SJSA1 (cell line): Measurements from ENCODE around the gene MRAP2. TPM values are rescaled to one million over a fixed set of nuclear protein-coding genes. Genes with fewer than 3 reads are reported as not detected.
"Not testable (repeated sequence)": the region's sequence is repeated elsewhere in the genome, so short reads cannot be mapped to it uniquely, and the experiment has no call there.

Experiments
- DNase-seq, 2 experiments: peaks; one replicate each; pipeline ENCODE4 v3.0.0-alpha.2; 2015 to 2020; ENCODE audit warnings: low spot score in 2 of 2, low read depth in 1 of 2
- H3K27ac ChIP-seq: fragments of 250-450 bp; sonication (Bioruptor Pico); 2 replicates; pipeline ENCODE4 v1.5.1; 2020; ENCODE audit warnings: mild to moderate bottlenecking, moderate library complexity
- H3K27me3 ChIP-seq: fragments of 250-450 bp; sonication (Bioruptor Pico); replicated peaks from 2 replicates; pipeline ENCODE4 v1.5.1; 2020; ENCODE audit warnings: mild to moderate bottlenecking, moderate library complexity
- H3K36me3 ChIP-seq: fragments of 250-450 bp; sonication (Bioruptor Pico); 2 replicates; pipeline ENCODE4 v1.5.1; 2020; ENCODE audit warnings: mild to moderate bottlenecking
- H3K4me1 ChIP-seq: fragments of 250-450 bp; sonication (Bioruptor Pico); replicated peaks from 2 replicates; pipeline ENCODE4 v1.6.1; 2021; ENCODE audit warnings: mild to moderate bottlenecking
- H3K4me3 ChIP-seq: fragments of 250-450 bp; sonication (Bioruptor Pico); 2 replicates; pipeline ENCODE4 v1.5.1; 2020; ENCODE audit warnings: mild to moderate bottlenecking
- H3K9me3 ChIP-seq: fragments of 250-450 bp; sonication (Bioruptor Pico); replicated peaks from 2 replicates; pipeline ENCODE4 v1.5.1; 2020; ENCODE audit warnings: mild to moderate bottlenecking
- total RNA-seq: library from RNA; depleted of rRNA; stranded (reverse); fragments of >200 nt; shearing (Covaris generic); gene quantifications from 2 replicates; pipeline ENCODE4 v1.2.3, GENCODE V29; 2014

MRAP2 gene
- total RNA-seq, 1 experiment from 2014 or later: not detected

GRCh38 chr6:84046755-84047154 lies 13.2 kb downstream of the MRAP2 start:
- no peak for DNase-seq
- H3K36me3 ChIP-seq: no peaks in the 10 kb centered on the region
- no peak overlapping the region for H3K4me3 ChIP-seq
- peaks cover 1% of the 10 kb centered on the region for H3K4me1 ChIP-seq
- 0 out of 2 replicates have a peak, but pooled peaks cover 4% of the 10 kb centered on the region for H3K27me3 ChIP-seq
- no peak overlapping the region for H3K27ac ChIP-seq
- no peaks in the 10 kb centered on the region for H3K9me3 ChIP-seq

DNA sequence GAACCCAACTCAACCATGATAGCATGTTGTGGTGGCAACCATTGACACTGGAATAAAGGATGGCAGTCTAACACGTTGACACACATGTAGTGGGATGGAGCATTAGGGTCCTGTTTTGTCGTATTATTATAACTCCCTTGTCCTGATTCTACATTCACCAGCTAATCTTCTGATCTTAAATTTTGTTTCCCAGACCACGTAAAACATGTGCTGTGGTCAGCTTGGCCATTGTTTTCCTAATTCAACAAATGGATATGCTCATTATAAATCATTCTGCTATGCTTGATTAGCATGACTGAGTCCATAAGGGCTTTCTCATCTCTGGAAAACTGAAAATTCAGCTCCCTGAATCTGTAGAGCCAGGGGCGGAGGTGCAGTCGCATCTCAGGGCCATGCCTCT lies 15.0 kb downstream of the MRAP2 start:
- H3K27me3 ChIP-seq: no peaks in the 10 kb centered on the region
- no peak overlapping the region for H3K27ac ChIP-seq
- H3K4me3 ChIP-seq: no peak overlapping the region
- H3K4me1 ChIP-seq: peaks cover 12% of the 10 kb centered on the region
- no peaks in the 10 kb centered on the region for H3K9me3 ChIP-seq
- H3K36me3 ChIP-seq: no peaks in the 10 kb centered on the region
- DNase-seq: no peak

DNA sequence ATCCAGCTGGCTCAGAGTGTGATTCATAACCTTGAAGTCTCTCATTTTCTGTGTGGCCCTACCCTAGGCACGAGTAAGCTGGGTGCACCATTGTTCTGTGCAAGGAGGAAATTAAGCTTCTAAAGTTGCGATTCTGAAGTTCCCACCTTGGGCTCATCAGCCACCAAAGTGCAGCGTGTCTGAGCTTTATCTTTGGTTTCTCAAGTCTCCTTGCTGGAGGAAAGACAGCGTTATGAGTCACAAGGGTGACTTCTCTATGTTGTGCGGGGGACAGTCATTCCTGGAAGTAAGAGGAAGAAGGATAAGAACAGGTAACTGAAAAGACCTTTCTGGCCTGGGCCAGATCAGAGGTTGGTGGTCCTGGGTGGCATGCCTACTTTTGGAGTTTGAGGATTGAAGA lies 16.8 kb downstream of the MRAP2 start:
- no peak for DNase-seq
- H3K4me1 ChIP-seq: peaks cover 12% of the 10 kb centered on the region
- H3K9me3 ChIP-seq: no peaks in the 10 kb centered on the region
- H3K27me3 ChIP-seq: no peaks in the 10 kb centered on the region
- no peak overlapping the region for H3K4me3 ChIP-seq
- no peaks in the 10 kb centered on the region for H3K36me3 ChIP-seq
- no peak overlapping the region for H3K27ac ChIP-seq

GRCh38 chr6:84052204-84052882 lies 18.8 kb downstream of the MRAP2 start:
- no peaks in the 10 kb centered on the region for H3K36me3 ChIP-seq
- H3K9me3 ChIP-seq: no peaks in the 10 kb centered on the region
- H3K27ac ChIP-seq: no peak overlapping the region
- DNase-seq: peak; percentile 36 to 57
- H3K4me1 ChIP-seq: peaks cover 12% of the 10 kb centered on the region
- no peaks in the 10 kb centered on the region for H3K27me3 ChIP-seq
- H3K4me3 ChIP-seq: no peak overlapping the region

DNA sequence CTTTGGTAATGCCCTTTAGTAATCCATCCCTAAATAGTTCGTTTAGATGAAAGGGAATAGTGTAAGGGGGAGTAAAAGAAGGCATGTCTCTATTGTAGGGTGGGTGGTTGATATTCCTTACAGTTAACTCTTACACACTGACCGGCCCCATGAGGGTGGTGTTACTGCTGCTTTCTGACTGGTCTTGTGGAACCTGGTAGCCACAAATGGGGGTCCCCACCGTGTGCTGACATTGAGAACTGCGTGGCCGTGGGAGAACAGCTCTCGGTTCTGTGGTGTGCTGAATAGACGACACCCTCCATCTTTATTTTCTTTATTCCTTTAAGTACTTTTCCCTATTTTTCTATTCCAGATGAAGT lies 19.3 kb downstream of the MRAP2 start:
- Histone ChIP-seq H3K36me3 (no peaks in the 10 kb centered on the region), H3K27me3 (no peaks in the 10 kb centered on the region), H3K27ac (no peak overlapping the region), H3K4me3 (no peak overlapping the region), H3K4me1 (peaks cover 12% of the 10 kb centered on the region), H3K9me3 (no peaks in the 10 kb centered on the region)
- DNase-seq: no peak

DNA sequence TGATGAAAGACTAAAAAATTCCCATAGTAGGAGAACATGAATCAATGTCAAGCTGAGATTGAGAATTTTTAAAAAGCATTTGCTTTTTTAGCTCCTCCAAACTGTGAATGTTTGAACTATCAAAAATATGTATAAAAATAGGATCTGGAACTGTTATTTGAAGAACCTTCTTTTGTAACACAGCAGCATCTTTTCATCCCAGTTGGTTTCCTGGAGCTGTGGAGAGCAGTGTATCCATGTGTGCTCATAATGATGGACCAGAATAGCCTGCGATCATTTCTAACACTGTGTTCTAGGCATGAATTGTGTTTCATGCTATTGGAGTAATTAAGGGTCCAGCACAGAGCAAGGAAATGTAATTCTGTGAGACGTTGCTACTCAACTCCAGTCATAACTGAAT lies 22.1 kb downstream of the MRAP2 start:
- H3K9me3 ChIP-seq: no peaks in the 10 kb centered on the region
- H3K4me3 ChIP-seq: no peak overlapping the region
- no peaks in the 10 kb centered on the region for H3K36me3 ChIP-seq
- DNase-seq: no peak
- no peak overlapping the region for H3K27ac ChIP-seq
- peaks cover 12% of the 10 kb centered on the region for H3K4me1 ChIP-seq
- H3K27me3 ChIP-seq: no peaks in the 10 kb centered on the region

- no peaks in the 10 kb centered on the region for H3K9me3 ChIP-seq
- DNase-seq: no peak
These were observed 24.3 kb downstream of the MRAP2 start for GRCh38 chr6:84057908-84058307.

DNA sequence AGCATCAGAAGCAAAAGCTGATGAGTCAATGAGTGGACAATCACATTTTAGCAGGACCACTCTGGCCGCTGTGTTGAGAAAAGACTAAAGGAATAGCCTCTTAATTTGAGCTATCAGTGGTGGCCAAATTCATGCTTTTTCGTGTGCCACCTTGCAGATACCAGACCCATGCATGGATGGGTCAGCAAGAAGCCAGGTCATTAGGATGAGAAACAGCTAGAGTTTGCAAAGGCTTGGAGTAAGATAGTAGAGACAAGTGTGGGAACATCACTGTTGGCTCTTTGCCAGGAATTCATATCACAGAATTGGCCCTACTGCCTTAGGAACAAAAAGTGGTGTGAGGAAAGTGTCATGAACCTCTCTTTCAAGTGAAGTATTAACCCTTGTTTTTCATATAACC lies 25.5 kb downstream of the MRAP2 start:
- Histone ChIP-seq H3K27ac (no peak overlapping the region), H3K4me3 (no peak overlapping the region), H3K36me3 (no peaks in the 10 kb centered on the region), H3K4me1 (no peaks in the 10 kb centered on the region), H3K27me3 (no peaks in the 10 kb centered on the region), H3K9me3 (no peaks in the 10 kb centered on the region)
- no peak for DNase-seq

More at GRCh38 chr6:84057908-84058307, 24.3 kb downstream of the MRAP2 start:
- Histone ChIP-seq H3K27ac (no peak overlapping the region), H3K36me3 (no peaks in the 10 kb centered on the region), H3K4me1 (no peaks in the 10 kb centered on the region; the same call in 1 of the 2 replicates), H3K4me3 (no peak overlapping the region), H3K27me3 (no peaks in the 10 kb centered on the region)

GRCh38 chr6:84061174-84061573 lies 27.6 kb downstream of the MRAP2 start:
- Histone ChIP-seq H3K27me3 (no peaks in the 10 kb centered on the region), H3K27ac (no peak overlapping the region), H3K9me3 (no peaks in the 10 kb centered on the region), H3K36me3 (no peaks in the 10 kb centered on the region), H3K4me1 (no peaks in the 10 kb centered on the region), H3K4me3 (no peak overlapping the region)
- DNase-seq: no peak

- no peaks in the 10 kb centered on the region for H3K9me3 ChIP-seq
- H3K36me3 ChIP-seq: no peaks in the 10 kb centered on the region
- no peak for DNase-seq
- no peak overlapping the region for H3K4me3 ChIP-seq
- no peak overlapping the region for H3K27ac ChIP-seq
- no peaks in the 10 kb centered on the region for H3K27me3 ChIP-seq
- H3K4me1 ChIP-seq: no peaks in the 10 kb centered on the region
These were observed 28.2 kb downstream of the MRAP2 start for GRCh38 chr6:84061613-84062398.

DNA sequence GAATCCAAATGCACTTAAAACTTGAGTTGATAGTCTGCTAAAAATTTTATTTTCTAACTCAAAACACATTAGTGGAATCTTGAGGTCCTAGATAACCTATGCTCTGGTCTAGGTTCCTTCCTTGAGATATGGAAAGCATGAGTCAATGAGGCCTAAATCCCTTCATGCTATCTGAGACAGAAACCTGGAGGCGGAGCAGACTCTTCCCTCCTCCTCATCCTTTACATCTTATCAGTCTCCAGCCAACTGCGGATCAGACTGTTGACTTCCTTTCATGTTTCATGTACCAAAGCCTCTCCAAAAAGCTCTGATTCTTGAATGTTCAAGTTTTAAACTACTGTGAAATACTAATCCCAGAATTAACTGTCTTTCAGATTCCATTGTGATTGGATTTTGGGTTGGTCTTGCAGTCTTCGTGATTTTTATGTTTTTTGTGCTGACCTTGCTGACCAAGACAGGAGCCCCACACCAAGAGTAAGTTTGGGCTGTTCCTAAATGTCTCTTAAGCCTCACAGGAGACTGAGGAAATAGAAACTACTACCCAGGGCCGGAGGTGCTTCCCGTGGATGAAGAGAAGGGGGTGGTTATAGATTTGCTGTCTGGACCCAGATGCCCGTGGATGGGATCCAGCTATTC lies 29.1 kb downstream of the MRAP2 start:
- DNase-seq: no peak
- H3K4me1 ChIP-seq: no peaks in the 10 kb centered on the region
- H3K4me3 ChIP-seq: no peak overlapping the region
- no peak overlapping the region for H3K27ac ChIP-seq
- no peaks in the 10 kb centered on the region for H3K27me3 ChIP-seq
- H3K36me3 ChIP-seq: no peaks in the 10 kb centered on the region
- H3K9me3 ChIP-seq: no peaks in the 10 kb centered on the region

DNA sequence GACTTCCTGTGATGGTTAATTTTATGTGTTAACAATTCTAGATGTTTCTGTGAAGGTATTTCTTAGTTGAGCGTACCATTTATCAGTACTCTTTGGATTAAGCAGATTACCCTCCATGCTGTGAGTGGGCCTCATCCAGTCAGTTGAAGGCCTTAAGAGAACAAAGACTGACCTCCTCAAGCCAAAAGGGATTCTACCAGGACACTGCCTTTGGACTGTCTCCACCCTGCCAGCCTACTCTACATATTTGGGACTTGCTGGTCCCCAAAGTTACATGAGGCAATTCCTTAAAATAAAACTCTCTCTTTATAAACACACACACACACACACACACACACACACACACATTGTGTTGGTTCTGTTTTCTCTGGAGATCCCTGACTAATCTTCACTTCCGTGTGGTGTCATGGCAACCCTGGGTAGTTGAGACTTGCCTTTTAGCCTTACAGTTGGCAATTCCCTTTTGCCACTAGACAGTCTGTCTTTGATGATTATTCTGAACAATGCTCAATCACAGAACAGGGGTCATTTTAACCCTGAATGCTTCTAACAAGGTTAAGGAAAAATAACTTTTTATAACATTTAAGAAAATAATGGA lies 32.2 kb downstream of the MRAP2 start:
- Histone ChIP-seq H3K4me3 (no peak overlapping the region), H3K4me1 (no peaks in the 10 kb centered on the region), H3K9me3 (no peaks in the 10 kb centered on the region), H3K27ac (no peak overlapping the region), H3K27me3 (no peaks in the 10 kb centered on the region), H3K36me3 (no peaks in the 10 kb centered on the region)
- no peak for DNase-seq

DNA sequence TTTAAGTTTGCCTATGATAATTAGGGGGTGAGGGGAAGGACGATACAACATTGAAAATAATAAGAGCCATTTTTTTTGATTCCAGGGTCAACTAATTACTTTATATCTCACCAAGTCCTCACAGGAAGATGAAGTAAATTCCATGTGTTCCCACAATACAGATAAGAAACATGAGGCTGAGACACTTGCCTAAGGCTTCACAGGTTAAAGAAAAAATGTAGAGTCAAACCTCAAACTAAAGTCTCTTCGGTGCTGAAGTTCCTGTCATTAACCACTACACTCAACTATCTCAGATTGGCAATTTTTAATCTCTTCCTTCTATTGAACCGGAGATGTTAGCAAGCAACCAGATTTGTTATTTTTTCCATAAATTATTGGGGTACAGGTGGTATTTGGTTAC lies 33.0 kb downstream of the MRAP2 start:
- Histone ChIP-seq H3K4me3 (no peak overlapping the region), H3K4me1 (no peaks in the 10 kb centered on the region), H3K36me3 (no peaks in the 10 kb centered on the region), H3K27me3 (no peaks in the 10 kb centered on the region), H3K27ac (no peak overlapping the region), H3K9me3 (no peaks in the 10 kb centered on the region)
- no peak for DNase-seq

GRCh38 chr6:84068873-84069272 lies 35.3 kb downstream of the MRAP2 start:
- H3K4me1 ChIP-seq, H3K27me3 ChIP-seq, H3K36me3 ChIP-seq, H3K27ac ChIP-seq, H3K4me3 ChIP-seq, DNase-seq, H3K9me3 ChIP-seq: not testable (repeated sequence)
